ENCODE measurements around the gene NAV2.

- TF ChIP-seq CTCF (IDR thresholded peaks at IDR 0.05; ENCODE audit: low read length) (no peak), EZH2 (optimal IDR thresholded peaks at IDR 0.05; ENCODE audit: low read depth, low read length) (no peak), EZH2phosphoT487 (IDR thresholded peaks at IDR 0.05; ENCODE audit: low read length) (no peak)
These were observed 323.3 kb downstream of the NAV2 start for GRCh38 chr11:20035701-20036601.
